ENCODE results near the gene UNC45B. TPM values are rescaled to one million over a fixed set of nuclear protein-coding genes. Genes with fewer than 3 reads are reported as not detected.
"Not testable (repeated sequence)": the region's sequence is repeated elsewhere in the genome, so short reads cannot be mapped to it uniquely, and the experiment has no call there.

Gene UNC45B
- total RNA-seq, 2 experiments from 2014 or later: not detected

DNA sequence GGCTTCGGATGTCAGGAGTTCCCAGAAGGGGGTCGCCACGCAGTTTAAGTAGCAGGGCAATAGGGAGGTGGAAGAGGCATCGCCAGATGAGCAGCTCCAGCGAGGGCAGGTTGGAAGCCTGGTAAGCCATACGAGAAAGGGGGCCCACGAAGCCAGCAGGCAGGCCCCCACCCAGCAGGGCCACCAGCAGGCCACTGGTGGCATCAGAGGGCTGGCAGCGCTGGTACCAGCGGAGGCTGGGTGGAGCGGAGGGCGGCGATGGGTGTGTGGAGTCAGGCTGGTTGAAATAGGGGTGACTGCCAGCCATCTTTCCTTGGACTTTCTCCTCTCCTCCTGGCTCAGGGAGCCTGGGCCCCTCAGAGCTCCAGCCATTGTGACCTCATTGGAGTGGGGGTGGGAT is 46.4 kb downstream of the UNC45B start, which contains the start of gene SLC35G3:
Gene SLC35G3, minus strand, starts transcription at position 393 of the 400 bp plus-strand sequence. Its CDS starts 86 bp downstream, at position 307.
- H3K27me3 Mint-ChIP-seq (ENCODE audit: low read depth); POLR2A ChIA-PET; H3K4me3 Mint-ChIP-seq; H3K9me3 Mint-ChIP-seq (ENCODE audit: insufficient read depth); ATAC-seq; CTCF ChIA-PET: not testable (repeated sequence)
- Mint-ChIP-seq H3K36me3 (ENCODE audit: low read depth) (peaks cover 12% of the 10 kb centered on the region), H3K27ac (peak within 1 kb of the TSS; percentile 23), H3K4me1 (ENCODE audit: low read depth) (peaks cover 23% of the 10 kb centered on the region)
- peak; percentile 16 for DNase-seq

DNA sequence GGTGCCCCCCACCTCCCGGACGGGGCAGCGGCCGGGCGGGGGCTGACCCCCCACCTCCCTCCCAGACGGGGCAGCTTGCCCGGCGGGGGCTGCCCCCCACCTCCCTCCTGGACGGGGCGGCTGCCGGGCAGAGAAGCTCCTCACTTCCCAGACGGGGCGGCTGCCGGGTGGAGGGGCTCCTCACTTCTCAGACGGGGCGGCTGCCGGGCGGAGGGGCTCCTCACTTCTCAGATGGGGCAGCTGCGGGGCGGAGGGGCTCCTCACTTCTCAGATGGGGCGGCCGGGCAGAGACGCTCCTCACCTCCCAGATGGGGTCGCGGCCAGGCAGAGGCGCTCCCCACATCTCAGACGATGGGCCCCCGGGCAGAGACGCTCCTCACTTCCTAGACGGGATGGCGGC is 47.4 kb downstream of the UNC45B start:
- peaks cover 15% of the 10 kb centered on the region for H3K4me1 Mint-ChIP-seq (ENCODE audit: low read depth)
- ATAC-seq; H3K27ac Mint-ChIP-seq; H3K27me3 Mint-ChIP-seq (ENCODE audit: low read depth); H3K4me3 Mint-ChIP-seq; CTCF ChIA-PET; POLR2A ChIA-PET: not testable (repeated sequence)
- H3K9me3 Mint-ChIP-seq (ENCODE audit: insufficient read depth): peaks cover 19% of the 10 kb centered on the region
- DNase-seq: peak; percentile 2
- peaks cover 18% of the 10 kb centered on the region for H3K36me3 Mint-ChIP-seq (ENCODE audit: low read depth)

GRCh38 chr17:35202582-35202981 is 55.0 kb downstream of the UNC45B start:
- H3K4me3 Mint-ChIP-seq; ATAC-seq; H3K4me1 Mint-ChIP-seq (ENCODE audit: low read depth); CTCF ChIA-PET; H3K27ac Mint-ChIP-seq; POLR2A ChIA-PET; DNase-seq; H3K27me3 Mint-ChIP-seq (ENCODE audit: low read depth): not testable (repeated sequence)
- Mint-ChIP-seq H3K36me3 (ENCODE audit: low read depth) (peaks cover 37% of the 10 kb centered on the region), H3K9me3 (ENCODE audit: insufficient read depth) (peaks cover 29% of the 10 kb centered on the region)

- ChIA-PET POLR2A (interaction anchor here (1.0 to 8.1 kb wide), 2 partner anchors 8 to 30 kb away, joined by 3 to 335 read pairs; partner anchors contain the start of gene SLFN5), CTCF (interaction anchor here (0.6 to 1.4 kb wide), 3 partner anchors 31 to 289 kb away, joined by 3 to 6 read pairs (median 4); no protein-coding TSS in a partner anchor)
- H3K4me1 Mint-ChIP-seq (ENCODE audit: low read depth): peaks cover 64% of the 10 kb centered on the region
- no peak overlapping the region for H3K4me3 Mint-ChIP-seq
- DNase-seq (no peak), ATAC-seq (no peak)
- no peaks in the 10 kb centered on the region for H3K27me3 Mint-ChIP-seq (ENCODE audit: low read depth)
- H3K9me3 Mint-ChIP-seq (ENCODE audit: insufficient read depth): peaks cover 21% of the 10 kb centered on the region
- H3K27ac Mint-ChIP-seq: peak overlapping the region; percentile 35
- peaks cover 27% of the 10 kb centered on the region for H3K36me3 Mint-ChIP-seq (ENCODE audit: low read depth)
Measured at GRCh38 chr17:35210741-35211140, 63.1 kb downstream of the UNC45B start.

GRCh38 chr17:35212668-35213067 is 65.1 kb downstream of the UNC45B start:
- H3K9me3 Mint-ChIP-seq (ENCODE audit: insufficient read depth): peaks cover 17% of the 10 kb centered on the region
- DNase-seq: no peak
- H3K36me3 Mint-ChIP-seq (ENCODE audit: low read depth): peaks cover 26% of the 10 kb centered on the region
- peak overlapping the region; percentile 69 for H3K4me3 Mint-ChIP-seq
- CTCF ChIA-PET: interaction anchor here (0.6 to 4.4 kb wide), 7 partner anchors 29 to 552 kb away, joined by 3 to 89 read pairs (median 7); partner anchors contain the start of genes SLFN12L and SLFN5
- H3K4me1 Mint-ChIP-seq (ENCODE audit: low read depth): peaks cover 76% of the 10 kb centered on the region
- POLR2A ChIA-PET: interaction anchor here (1.2 to 8.1 kb wide), 10 partner anchors 20 to 596 kb away, joined by 3 to 335 read pairs (median 8); partner anchors contain the start of genes PEX12, SLFN11, SLFN12L and SLFN5
- no peak for ATAC-seq
- H3K27me3 Mint-ChIP-seq (ENCODE audit: low read depth): no peaks in the 10 kb centered on the region
- peak overlapping the region; percentile 96 for H3K27ac Mint-ChIP-seq

- ATAC-seq (peak; percentile 1), DNase-seq (no peak)
- H3K4me1 Mint-ChIP-seq (ENCODE audit: low read depth): peaks cover 84% of the 10 kb centered on the region
- peaks cover 17% of the 10 kb centered on the region for H3K9me3 Mint-ChIP-seq (ENCODE audit: insufficient read depth)
- peak overlapping the region; percentile 69 for H3K4me3 Mint-ChIP-seq
- peaks cover 26% of the 10 kb centered on the region for H3K36me3 Mint-ChIP-seq (ENCODE audit: low read depth)
- H3K27ac Mint-ChIP-seq: peak overlapping the region; percentile 96
- ChIA-PET CTCF (interaction anchor here (0.6 to 4.4 kb wide), 16 partner anchors 8 to 551 kb away, joined by 3 to 89 read pairs (median 5); partner anchors contain the start of genes PEX12, SLFN12L and SLFN5), POLR2A (interaction anchor here (0.6 to 8.1 kb wide), 26 partner anchors 11 to 596 kb away, joined by 3 to 335 read pairs (median 5); partner anchors contain the start of genes AP2B1, PEX12, SLFN11 and SLFN12L)
- no peaks in the 10 kb centered on the region for H3K27me3 Mint-ChIP-seq (ENCODE audit: low read depth)
Measured at GRCh38 chr17:35213412-35213940, 65.9 kb downstream of the UNC45B start.

DNA sequence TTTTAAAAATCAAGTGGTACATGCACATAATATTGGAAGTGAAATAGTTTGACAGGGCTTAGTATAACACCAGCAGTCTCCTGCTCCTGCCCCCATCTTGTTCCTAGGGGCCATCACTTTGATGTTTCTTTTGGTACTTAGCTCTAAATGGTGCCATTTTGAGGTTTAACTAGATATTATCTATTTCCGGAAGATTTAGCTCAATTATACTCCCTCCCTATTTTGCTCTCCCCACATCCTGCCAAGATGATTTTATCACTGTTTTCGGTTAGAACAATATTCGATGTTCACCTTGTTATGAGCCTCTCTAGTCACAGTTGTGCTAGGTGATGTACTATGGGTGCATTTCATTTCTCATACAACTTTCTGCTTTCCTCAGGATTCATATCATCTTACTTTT is 66.6 kb downstream of the UNC45B start:
- peaks cover 30% of the 10 kb centered on the region for H3K36me3 Mint-ChIP-seq (ENCODE audit: low read depth)
- H3K9me3 Mint-ChIP-seq (ENCODE audit: insufficient read depth): peaks cover 11% of the 10 kb centered on the region
- ChIA-PET POLR2A (interaction anchor here (0.6 to 8.1 kb wide), 28 partner anchors 8 to 595 kb away, joined by 3 to 335 read pairs (median 5); partner anchors contain the start of genes AP2B1, PEX12, SLFN11 and SLFN12L), CTCF (interaction anchor here (0.6 to 4.4 kb wide), 17 partner anchors 8 to 550 kb away, joined by 3 to 89 read pairs (median 4); partner anchors contain the start of genes PEX12, SLFN12L and SLFN5)
- H3K4me1 Mint-ChIP-seq (ENCODE audit: low read depth): peaks cover 85% of the 10 kb centered on the region
- no peaks in the 10 kb centered on the region for H3K27me3 Mint-ChIP-seq (ENCODE audit: low read depth)
- ATAC-seq (peak; percentile 82), DNase-seq (peak; percentile 78)
- peak overlapping the region; percentile 96 for H3K27ac Mint-ChIP-seq
- H3K4me3 Mint-ChIP-seq: peak overlapping the region; percentile 69

- Mint-ChIP-seq H3K27me3 (ENCODE audit: low read depth) (no peaks in the 10 kb centered on the region), H3K9me3 (ENCODE audit: insufficient read depth) (peaks cover 6% of the 10 kb centered on the region), H3K36me3 (ENCODE audit: low read depth) (peaks cover 25% of the 10 kb centered on the region), H3K4me3 (peak overlapping the region; percentile 69), H3K27ac (peak overlapping the region; percentile 96), H3K4me1 (ENCODE audit: low read depth) (peaks cover 86% of the 10 kb centered on the region)
- peak; percentile 43 for ATAC-seq
- DNase-seq: peak; percentile 51
- ChIA-PET CTCF (interaction anchor here (1.0 to 4.4 kb wide), 13 partner anchors 7 to 549 kb away, joined by 3 to 89 read pairs (median 6); partner anchors contain the start of genes PEX12, SLFN12L and SLFN5), POLR2A (interaction anchor here (0.5 to 8.1 kb wide), 26 partner anchors 9 to 594 kb away, joined by 3 to 335 read pairs (median 5); partner anchors contain the start of genes AP2B1, NLE1, PEX12 and SLFN11)
Measured at GRCh38 chr17:35214631-35215273, 67.1 kb downstream of the UNC45B start.

DNA sequence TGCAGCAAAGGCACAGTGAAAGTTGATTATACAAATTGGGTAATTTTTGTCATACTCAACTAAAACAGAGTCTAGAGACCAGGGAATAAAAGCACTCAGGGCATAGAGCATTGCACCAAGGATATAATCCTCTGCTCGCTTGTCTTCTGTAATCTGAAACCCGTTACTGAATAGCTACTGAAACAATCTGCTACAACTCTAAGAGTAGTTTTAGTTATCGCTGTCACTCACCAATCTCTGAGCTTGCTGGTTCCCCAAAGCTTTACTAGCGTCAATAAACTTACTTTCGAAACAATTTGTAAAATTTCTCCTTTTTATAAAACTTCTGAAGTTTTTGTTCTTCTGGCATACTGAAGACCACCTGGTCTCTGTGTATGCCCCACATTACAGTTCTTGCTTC is 69.5 kb downstream of the UNC45B start:
- peaks cover 28% of the 10 kb centered on the region for H3K36me3 Mint-ChIP-seq (ENCODE audit: low read depth)
- ChIA-PET POLR2A (interaction anchor here (1.0 to 5.9 kb wide), 2 partner anchors 20 to 26 kb away, joined by 4 to 77 read pairs; partner anchors contain the start of gene SLFN5), CTCF (interaction anchor here (1.3 to 4.4 kb wide), 2 partner anchors 24 to 317 kb away, joined by 3 to 28 read pairs; partner anchors contain the start of gene SLFN5)
- H3K27ac Mint-ChIP-seq: peak overlapping the region; percentile 32
- H3K4me3 Mint-ChIP-seq: no peak overlapping the region
- peaks cover 78% of the 10 kb centered on the region for H3K4me1 Mint-ChIP-seq (ENCODE audit: low read depth)
- no peaks in the 10 kb centered on the region for H3K27me3 Mint-ChIP-seq (ENCODE audit: low read depth)
- ATAC-seq (no peak), DNase-seq (no peak)
- H3K9me3 Mint-ChIP-seq (ENCODE audit: insufficient read depth): peaks cover 6% of the 10 kb centered on the region

- H3K9me3 Mint-ChIP-seq (ENCODE audit: insufficient read depth): peaks cover 18% of the 10 kb centered on the region
- DNase-seq: no peak
- peaks cover 60% of the 10 kb centered on the region for H3K4me1 Mint-ChIP-seq (ENCODE audit: low read depth)
- ATAC-seq: no peak
- peak overlapping the region; percentile 66 for H3K4me3 Mint-ChIP-seq
- no peaks in the 10 kb centered on the region for H3K27me3 Mint-ChIP-seq (ENCODE audit: low read depth)
- H3K36me3 Mint-ChIP-seq (ENCODE audit: low read depth): peaks cover 34% of the 10 kb centered on the region
- peak overlapping the region; percentile 89 for H3K27ac Mint-ChIP-seq
- POLR2A ChIA-PET: interaction anchor here (0.7 to 5.9 kb wide), 4 partner anchors 8 to 318 kb away, joined by 3 to 77 read pairs (median 4); partner anchors contain the start of genes SLFN12L and SLFN5
- CTCF ChIA-PET: interaction anchor here (1.0 to 4.4 kb wide), 3 partner anchors 19 to 319 kb away, joined by 3 to 28 read pairs (median 9); partner anchors contain the start of gene SLFN5
Measured at GRCh38 chr17:35218915-35219314, 71.3 kb downstream of the UNC45B start.

DNA sequence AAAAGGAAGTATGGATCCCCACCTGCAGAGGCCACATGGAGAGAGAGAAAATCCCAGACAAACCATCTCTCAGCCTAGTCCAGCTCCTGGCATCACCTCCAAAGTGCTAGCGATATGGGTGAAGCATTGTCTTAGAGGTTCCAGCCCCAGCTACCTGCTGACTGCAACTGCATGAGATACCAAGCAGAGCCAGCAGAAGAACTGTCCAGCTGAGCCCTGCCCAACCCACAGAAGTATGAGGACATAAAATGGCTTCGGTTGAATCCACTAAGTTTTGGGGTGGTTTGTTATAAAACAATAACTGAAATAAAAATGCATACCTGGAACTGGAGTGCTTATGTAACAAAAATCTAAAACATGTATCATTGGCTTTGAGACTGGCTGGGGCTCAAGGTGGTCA is 74.8 kb downstream of the UNC45B start:
- ATAC-seq: no peak
- DNase-seq: no peak
- Mint-ChIP-seq H3K4me3 (no peak overlapping the region), H3K27ac (no peak overlapping the region), H3K4me1 (ENCODE audit: low read depth) (peaks cover 39% of the 10 kb centered on the region), H3K27me3 (ENCODE audit: low read depth) (no peaks in the 10 kb centered on the region), H3K36me3 (ENCODE audit: low read depth) (peaks cover 35% of the 10 kb centered on the region), H3K9me3 (ENCODE audit: insufficient read depth) (peaks cover 18% of the 10 kb centered on the region)
- ChIA-PET POLR2A (interaction anchor here (1.0 to 5.9 kb wide), 4 partner anchors 10 to 20 kb away, joined by 3 to 77 read pairs (median 5); partner anchors contain the start of gene SLFN5), CTCF (interaction anchor here (1.5 to 3.3 kb wide), 2 partner anchors 9 to 16 kb away, joined by 4 to 10 read pairs; no protein-coding TSS in a partner anchor)

All from activated CD8-positive, alpha-beta T cell treated with anti-CD3 and anti-CD28 coated beads, Interleukin-2, amount 10 ng/mL, durations not matched to agents 7 days and 5 days (primary cell).